Measurements from ENCODE around the gene YBX3. TPM values are rescaled to one million over a fixed set of nuclear protein-coding genes. Genes with fewer than 3 reads are reported as not detected.

Gene YBX3
- polyA plus RNA-seq, 1 of the 3 experiments (the other 2 are of a cell fraction) = 22.4 TPM

DNA sequence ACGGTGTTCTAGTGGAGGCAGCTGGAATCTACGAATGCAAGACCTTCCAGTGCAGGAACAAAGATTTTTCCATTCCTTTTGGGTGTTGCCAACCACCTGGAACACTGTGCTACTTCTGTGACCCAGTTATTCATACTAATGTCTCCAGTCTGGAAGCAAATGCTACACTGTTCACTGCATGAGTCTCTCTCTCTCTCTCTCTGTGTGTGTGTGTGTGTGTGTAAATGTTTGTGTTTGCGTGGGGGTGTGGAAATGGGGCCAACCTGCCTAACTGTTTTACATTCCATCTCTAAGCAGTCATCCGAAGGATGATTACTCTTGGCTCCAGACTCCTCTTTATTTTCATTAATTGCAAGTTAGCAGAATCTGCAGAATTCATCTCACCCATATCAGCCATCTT lies 29.9 kb upstream of the YBX3 start:
- no peaks in the 10 kb centered on the region; the same call in 1 of the 2 replicates for H3K27me3 ChIP-seq (ENCODE audit: insufficient read depth)
- no peaks in the 10 kb centered on the region for H3K36me3 ChIP-seq (replicated peaks in 1 of 2; ENCODE audit: control insufficient read depth in 1 of 2, insufficient read depth in 2 of 2, low read length in 1 of 2)
- no peaks in the 10 kb centered on the region for H4K20me1 ChIP-seq (ENCODE audit: insufficient read depth)
- H3K4me3 ChIP-seq (ENCODE audit: low read depth in 2 of 2, low read length in 1 of 2) = no peak overlapping the region
- POLR2A ChIA-PET = no interaction called here
- no peak overlapping the region for H3K27ac ChIP-seq (ENCODE audit: low read depth in 2 of 2, low read length in 1 of 2)
- H3K9ac ChIP-seq = no peak overlapping the region
- H2AFZ ChIP-seq (ENCODE audit: low read depth) = no peak overlapping the region
- H3K4me2 ChIP-seq = no peak overlapping the region
- H3K9me3 ChIP-seq = 0 out of 2 replicates have a peak, but pooled peaks cover 6% of the 10 kb centered on the region
- peaks cover 0 to 4% of the 10 kb centered on the region in 2 experiments; a peak in 1 of 4 replicates for H3K4me1 ChIP-seq (ENCODE audit: control insufficient read depth in 1 of 2, insufficient read depth in 2 of 2, low read depth in 1 of 2, low read length in 1 of 2)
- no peaks in the 10 kb centered on the region for H3K9me2 ChIP-seq
- TF ChIP-seq, protein P1, sequence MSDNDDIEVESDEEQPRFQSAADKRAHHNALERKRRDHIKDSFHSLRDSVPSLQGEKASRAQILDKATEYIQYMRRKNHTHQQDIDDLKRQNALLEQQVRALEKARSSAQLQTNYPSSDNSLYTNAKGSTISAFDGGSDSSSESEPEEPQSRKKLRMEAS (IDR thresholded peaks at IDR 0.05; ENCODE audit: low read depth) = no peak
- TF ChIP-seq RXRA (IDR thresholded peaks at IDR 0.05; ENCODE audit: borderline replicate concordance, low read depth) = no peak
- TF ChIP-seq, protein P2, sequence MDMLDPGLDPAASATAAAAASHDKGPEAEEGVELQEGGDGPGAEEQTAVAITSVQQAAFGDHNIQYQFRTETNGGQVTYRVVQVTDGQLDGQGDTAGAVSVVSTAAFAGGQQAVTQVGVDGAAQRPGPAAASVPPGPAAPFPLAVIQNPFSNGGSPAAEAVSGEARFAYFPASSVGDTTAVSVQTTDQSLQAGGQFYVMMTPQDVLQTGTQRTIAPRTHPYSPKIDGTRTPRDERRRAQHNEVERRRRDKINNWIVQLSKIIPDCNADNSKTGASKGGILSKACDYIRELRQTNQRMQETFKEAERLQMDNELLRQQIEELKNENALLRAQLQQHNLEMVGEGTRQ (IDR thresholded peaks at IDR 0.05; ENCODE audit: borderline replicate concordance, low read depth, low read length) = no peak
- no peak for TF ChIP-seq FOXM1 (IDR thresholded peaks at IDR 0.05; ENCODE audit: low read depth)
- no peak for TF ChIP-seq MEF2A (IDR thresholded peaks at IDR 0.05; ENCODE audit: borderline replicate concordance, low read depth)
- TF ChIP-seq FOXJ3 (CRISPR knock-in tag; IDR thresholded peaks at IDR 0.05) = no peak
- TF ChIP-seq, protein P3, sequence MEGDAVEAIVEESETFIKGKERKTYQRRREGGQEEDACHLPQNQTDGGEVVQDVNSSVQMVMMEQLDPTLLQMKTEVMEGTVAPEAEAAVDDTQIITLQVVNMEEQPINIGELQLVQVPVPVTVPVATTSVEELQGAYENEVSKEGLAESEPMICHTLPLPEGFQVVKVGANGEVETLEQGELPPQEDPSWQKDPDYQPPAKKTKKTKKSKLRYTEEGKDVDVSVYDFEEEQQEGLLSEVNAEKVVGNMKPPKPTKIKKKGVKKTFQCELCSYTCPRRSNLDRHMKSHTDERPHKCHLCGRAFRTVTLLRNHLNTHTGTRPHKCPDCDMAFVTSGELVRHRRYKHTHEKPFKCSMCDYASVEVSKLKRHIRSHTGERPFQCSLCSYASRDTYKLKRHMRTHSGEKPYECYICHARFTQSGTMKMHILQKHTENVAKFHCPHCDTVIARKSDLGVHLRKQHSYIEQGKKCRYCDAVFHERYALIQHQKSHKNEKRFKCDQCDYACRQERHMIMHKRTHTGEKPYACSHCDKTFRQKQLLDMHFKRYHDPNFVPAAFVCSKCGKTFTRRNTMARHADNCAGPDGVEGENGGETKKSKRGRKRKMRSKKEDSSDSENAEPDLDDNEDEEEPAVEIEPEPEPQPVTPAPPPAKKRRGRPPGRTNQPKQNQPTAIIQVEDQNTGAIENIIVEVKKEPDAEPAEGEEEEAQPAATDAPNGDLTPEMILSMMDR (IDR thresholded peaks at IDR 0.05) = no peak
- TF ChIP-seq FOSL2 (IDR thresholded peaks at IDR 0.05; ENCODE audit: borderline replicate concordance, low read depth) = no peak
- no peak for TF ChIP-seq EP300 (IDR thresholded peaks at IDR 0.05; ENCODE audit: borderline replicate concordance in 1 of 2, low read depth in 1 of 2, low read length in 1 of 2)
- no peak for TF ChIP-seq RAD21 (IDR thresholded peaks at IDR 0.05; ENCODE audit: low read length)
- no peak for TF ChIP-seq YY1 (IDR thresholded peaks at IDR 0.05; ENCODE audit: low read depth)
- CTCF ChIA-PET = interaction anchor here (1.0 kb wide), 1 partner anchor 14 kb away, joined by 3 read pairs; no protein-coding TSS in a partner anchor
- no peaks in the 10 kb centered on the region for H3K79me2 ChIP-seq (ENCODE audit: insufficient read depth)
- no peak for DNase-seq
- WGBS (ENCODE audit: low lambda C conversion rate) = 0% methylated on average over 4 of the region's 4 CpGs
- H3F3A ChIP-seq (replicated peaks; ENCODE audit: insufficient read depth) = no peaks in the 10 kb centered on the region

DNA sequence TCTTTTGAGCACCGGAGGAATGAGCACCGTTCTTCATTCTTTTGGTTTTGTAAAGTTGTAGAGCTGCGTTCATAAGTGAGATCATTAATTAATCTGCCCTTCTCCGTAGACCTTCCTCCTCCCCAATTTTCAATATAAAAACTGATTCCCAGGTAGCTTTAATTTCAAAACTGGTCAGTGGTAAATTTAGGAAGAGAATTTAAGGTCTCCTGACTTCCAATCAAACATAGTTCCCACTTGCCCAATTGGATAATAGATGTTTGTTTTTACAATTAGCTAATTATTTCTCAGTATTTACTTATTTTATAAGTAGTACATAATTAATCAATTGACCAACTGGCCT lies 27.2 kb upstream of the YBX3 start:
- no peaks in the 10 kb centered on the region for H4K20me1 ChIP-seq (ENCODE audit: insufficient read depth)
- no peak overlapping the region for H3K9ac ChIP-seq
- peak overlapping the region in 1 of 2 experiments; percentile 56; a peak in 1 of 4 replicates for H3K4me3 ChIP-seq (ENCODE audit: low read depth in 2 of 2, low read length in 1 of 2)
- TF ChIP-seq, protein P4, sequence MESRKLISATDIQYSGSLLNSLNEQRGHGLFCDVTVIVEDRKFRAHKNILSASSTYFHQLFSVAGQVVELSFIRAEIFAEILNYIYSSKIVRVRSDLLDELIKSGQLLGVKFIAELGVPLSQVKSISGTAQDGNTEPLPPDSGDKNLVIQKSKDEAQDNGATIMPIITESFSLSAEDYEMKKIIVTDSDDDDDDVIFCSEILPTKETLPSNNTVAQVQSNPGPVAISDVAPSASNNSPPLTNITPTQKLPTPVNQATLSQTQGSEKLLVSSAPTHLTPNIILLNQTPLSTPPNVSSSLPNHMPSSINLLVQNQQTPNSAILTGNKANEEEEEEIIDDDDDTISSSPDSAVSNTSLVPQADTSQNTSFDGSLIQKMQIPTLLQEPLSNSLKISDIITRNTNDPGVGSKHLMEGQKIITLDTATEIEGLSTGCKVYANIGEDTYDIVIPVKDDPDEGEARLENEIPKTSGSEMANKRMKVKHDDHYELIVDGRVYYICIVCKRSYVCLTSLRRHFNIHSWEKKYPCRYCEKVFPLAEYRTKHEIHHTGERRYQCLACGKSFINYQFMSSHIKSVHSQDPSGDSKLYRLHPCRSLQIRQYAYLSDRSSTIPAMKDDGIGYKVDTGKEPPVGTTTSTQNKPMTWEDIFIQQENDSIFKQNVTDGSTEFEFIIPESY (IDR thresholded peaks at IDR 0.05; ENCODE audit: borderline replicate concordance, low read depth) = no peak
- TF ChIP-seq, protein P5, sequence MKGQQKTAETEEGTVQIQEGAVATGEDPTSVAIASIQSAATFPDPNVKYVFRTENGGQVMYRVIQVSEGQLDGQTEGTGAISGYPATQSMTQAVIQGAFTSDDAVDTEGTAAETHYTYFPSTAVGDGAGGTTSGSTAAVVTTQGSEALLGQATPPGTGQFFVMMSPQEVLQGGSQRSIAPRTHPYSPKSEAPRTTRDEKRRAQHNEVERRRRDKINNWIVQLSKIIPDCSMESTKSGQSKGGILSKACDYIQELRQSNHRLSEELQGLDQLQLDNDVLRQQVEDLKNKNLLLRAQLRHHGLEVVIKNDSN (IDR thresholded peaks at IDR 0.05; ENCODE audit: borderline replicate concordance, low read depth) = no peak
- TF ChIP-seq FOXM1 (IDR thresholded peaks at IDR 0.05; ENCODE audit: low read depth) (no peak), POLR2AphosphoS5 (IDR thresholded peaks at IDR 0.05; ENCODE audit: low read depth, low read length) (no peak), RCOR1 (IDR thresholded peaks at IDR 0.05; ENCODE audit: low read length) (no peak), SMC3 (IDR thresholded peaks at IDR 0.05; ENCODE audit: low read depth, low read length) (no peak), GABPA (IDR thresholded peaks at IDR 0.05; ENCODE audit: low read depth) (no peak), EZH2phosphoT487 (IDR thresholded peaks at IDR 0.05; ENCODE audit: borderline replicate concordance, low read depth) (no peak), SIN3A (IDR thresholded peaks at IDR 0.05; ENCODE audit: borderline replicate concordance, low read depth, low read length) (no peak), MEF2A (IDR thresholded peaks at IDR 0.05; ENCODE audit: borderline replicate concordance, low read depth) (no peak)
- TF ChIP-seq, protein P6, sequence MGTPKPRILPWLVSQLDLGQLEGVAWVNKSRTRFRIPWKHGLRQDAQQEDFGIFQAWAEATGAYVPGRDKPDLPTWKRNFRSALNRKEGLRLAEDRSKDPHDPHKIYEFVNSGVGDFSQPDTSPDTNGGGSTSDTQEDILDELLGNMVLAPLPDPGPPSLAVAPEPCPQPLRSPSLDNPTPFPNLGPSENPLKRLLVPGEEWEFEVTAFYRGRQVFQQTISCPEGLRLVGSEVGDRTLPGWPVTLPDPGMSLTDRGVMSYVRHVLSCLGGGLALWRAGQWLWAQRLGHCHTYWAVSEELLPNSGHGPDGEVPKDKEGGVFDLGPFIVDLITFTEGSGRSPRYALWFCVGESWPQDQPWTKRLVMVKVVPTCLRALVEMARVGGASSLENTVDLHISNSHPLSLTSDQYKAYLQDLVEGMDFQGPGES (IDR thresholded peaks at IDR 0.05; ENCODE audit: low read depth, low read length) = no peak
- no peaks in the 10 kb centered on the region for H3K79me2 ChIP-seq (ENCODE audit: insufficient read depth)
- H2AFZ ChIP-seq (ENCODE audit: low read depth) = no peak overlapping the region
- no peaks in the 10 kb centered on the region; the same call in 1 of the 2 replicates for H3K27me3 ChIP-seq (ENCODE audit: insufficient read depth)
- 0% methylated on average over 4 of the region's 4 CpGs for WGBS (ENCODE audit: low lambda C conversion rate)
- peaks cover 0 to 4% of the 10 kb centered on the region in 2 experiments; a peak in 1 of 4 replicates for H3K4me1 ChIP-seq (ENCODE audit: control insufficient read depth in 1 of 2, insufficient read depth in 2 of 2, low read depth in 1 of 2, low read length in 1 of 2)
- no peaks in the 10 kb centered on the region for H3K9me2 ChIP-seq
- no peak for DNase-seq
- H3K4me2 ChIP-seq = 0 out of 2 replicates have a peak overlapping the region, but pooled peaks have one; percentile 70
- H3K36me3 ChIP-seq (replicated peaks in 1 of 2; ENCODE audit: control insufficient read depth in 1 of 2, insufficient read depth in 2 of 2, low read length in 1 of 2) = no peaks in the 10 kb centered on the region
- no peaks in the 10 kb centered on the region for H3F3A ChIP-seq (replicated peaks; ENCODE audit: insufficient read depth)
- no peaks in the 10 kb centered on the region for H3K9me3 ChIP-seq
- no peak overlapping the region for H3K27ac ChIP-seq (ENCODE audit: low read depth in 2 of 2, low read length in 1 of 2)
- CTCF ChIA-PET = interaction anchor here (0.6 to 2.5 kb wide), 38 partner anchors 10 to 750 kb away, joined by 3 to 30 read pairs (median 4); partner anchors contain the start of genes MAGOHB, TAS2R10 and YBX3
- POLR2A ChIA-PET = no interaction called here
